HL-60 (cell line): ENCODE data around the gene SH3RF3.

Experiments
- DNase-seq, 2 experiments: peaks; one replicate each; pipeline ENCODE4 v3.0.0-alpha.2; 2010 to 2020; ENCODE audit warnings: low read depth in 1 of 2, low spot score in 1 of 2
- H3K27ac ChIP-seq: fragments of 250-450 bp; sonication (Bioruptor Pico); replicated peaks from 2 replicates; pipeline ENCODE4 v1.5.1; 2020; ENCODE audit warnings: mild to moderate bottlenecking, moderate library complexity
- H3K27me3 ChIP-seq: fragments of 250-450 bp; sonication (Bioruptor Pico); 2 replicates; pipeline ENCODE4 v1.5.1; 2021; ENCODE audit warnings: mild to moderate bottlenecking, moderate library complexity; ENCODE audit not compliant: insufficient read depth, poor library complexity, severe bottlenecking
- H3K4me3 ChIP-seq: replicated peaks from 2 replicates; pipeline ENCODE4 v1.5.1; 2011; ENCODE audit warnings: mild to moderate bottlenecking, control low read depth, low read length; ENCODE audit not compliant: insufficient read depth
- CTCF ChIP-seq: IDR thresholded peaks from one replicate; pipeline ENCODE4 v1.5.1; 2011; ENCODE audit warnings: low read length, control low read depth, inconsistent platforms; ENCODE audit not compliant: insufficient read depth
- GABPA ChIP-seq: IDR thresholded peaks from 2 replicates; pipeline ENCODE4 v1.6.1; 2012; ENCODE audit warnings: low read depth
- POLR2AphosphoS5 ChIP-seq: IDR thresholded peaks from 2 replicates; pipeline ENCODE4 v1.6.1; 2012; ENCODE audit warnings: low read depth
- SPI1 ChIP-seq: IDR thresholded peaks from 2 replicates; pipeline ENCODE4 v1.6.1; 2012; ENCODE audit warnings: low read depth, mild to moderate bottlenecking, borderline replicate concordance
- TF ChIP-seq, protein P1 (sequence below): IDR thresholded peaks from 2 replicates; pipeline ENCODE4 v1.6.1; 2012; ENCODE audit warnings: low read depth; ENCODE audit not compliant: insufficient replicate concordance

The SH3RF3 gene

DNA sequence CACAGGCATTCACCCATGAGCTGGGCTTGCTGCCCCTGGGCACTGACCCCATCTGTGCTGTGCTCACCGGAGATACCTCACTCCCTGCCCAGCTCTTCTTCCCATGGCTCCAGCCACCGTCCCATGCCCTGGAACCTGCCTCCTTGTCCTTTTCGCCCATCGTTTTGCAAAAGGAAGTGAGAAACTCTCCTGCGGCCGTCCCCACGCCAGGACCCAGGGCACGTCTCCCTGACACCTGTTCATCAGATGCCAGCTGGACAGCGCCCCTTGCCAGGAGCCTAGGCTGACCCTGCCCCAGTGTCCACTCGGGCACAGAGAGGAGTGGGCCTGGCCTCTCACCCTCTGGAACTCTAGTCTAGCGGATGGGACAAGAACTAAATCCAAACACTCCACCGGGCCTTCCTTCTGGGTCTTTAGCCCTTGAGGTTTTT, 246.1 kb downstream of the SH3RF3 start:
- Histone ChIP-seq H3K27me3 (no peaks in the 10 kb centered on the region), H3K27ac (no peak overlapping the region), H3K4me3 (no peak overlapping the region)
- DNase-seq = no peak
- TF ChIP-seq POLR2AphosphoS5 = no peak
- no peak for TF ChIP-seq SPI1
- TF ChIP-seq GABPA = no peak
- TF ChIP-seq CTCF = no peak
- TF ChIP-seq, protein P1, sequence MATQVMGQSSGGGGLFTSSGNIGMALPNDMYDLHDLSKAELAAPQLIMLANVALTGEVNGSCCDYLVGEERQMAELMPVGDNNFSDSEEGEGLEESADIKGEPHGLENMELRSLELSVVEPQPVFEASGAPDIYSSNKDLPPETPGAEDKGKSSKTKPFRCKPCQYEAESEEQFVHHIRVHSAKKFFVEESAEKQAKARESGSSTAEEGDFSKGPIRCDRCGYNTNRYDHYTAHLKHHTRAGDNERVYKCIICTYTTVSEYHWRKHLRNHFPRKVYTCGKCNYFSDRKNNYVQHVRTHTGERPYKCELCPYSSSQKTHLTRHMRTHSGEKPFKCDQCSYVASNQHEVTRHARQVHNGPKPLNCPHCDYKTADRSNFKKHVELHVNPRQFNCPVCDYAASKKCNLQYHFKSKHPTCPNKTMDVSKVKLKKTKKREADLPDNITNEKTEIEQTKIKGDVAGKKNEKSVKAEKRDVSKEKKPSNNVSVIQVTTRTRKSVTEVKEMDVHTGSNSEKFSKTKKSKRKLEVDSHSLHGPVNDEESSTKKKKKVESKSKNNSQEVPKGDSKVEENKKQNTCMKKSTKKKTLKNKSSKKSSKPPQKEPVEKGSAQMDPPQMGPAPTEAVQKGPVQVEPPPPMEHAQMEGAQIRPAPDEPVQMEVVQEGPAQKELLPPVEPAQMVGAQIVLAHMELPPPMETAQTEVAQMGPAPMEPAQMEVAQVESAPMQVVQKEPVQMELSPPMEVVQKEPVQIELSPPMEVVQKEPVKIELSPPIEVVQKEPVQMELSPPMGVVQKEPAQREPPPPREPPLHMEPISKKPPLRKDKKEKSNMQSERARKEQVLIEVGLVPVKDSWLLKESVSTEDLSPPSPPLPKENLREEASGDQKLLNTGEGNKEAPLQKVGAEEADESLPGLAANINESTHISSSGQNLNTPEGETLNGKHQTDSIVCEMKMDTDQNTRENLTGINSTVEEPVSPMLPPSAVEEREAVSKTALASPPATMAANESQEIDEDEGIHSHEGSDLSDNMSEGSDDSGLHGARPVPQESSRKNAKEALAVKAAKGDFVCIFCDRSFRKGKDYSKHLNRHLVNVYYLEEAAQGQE = no peak

DNA sequence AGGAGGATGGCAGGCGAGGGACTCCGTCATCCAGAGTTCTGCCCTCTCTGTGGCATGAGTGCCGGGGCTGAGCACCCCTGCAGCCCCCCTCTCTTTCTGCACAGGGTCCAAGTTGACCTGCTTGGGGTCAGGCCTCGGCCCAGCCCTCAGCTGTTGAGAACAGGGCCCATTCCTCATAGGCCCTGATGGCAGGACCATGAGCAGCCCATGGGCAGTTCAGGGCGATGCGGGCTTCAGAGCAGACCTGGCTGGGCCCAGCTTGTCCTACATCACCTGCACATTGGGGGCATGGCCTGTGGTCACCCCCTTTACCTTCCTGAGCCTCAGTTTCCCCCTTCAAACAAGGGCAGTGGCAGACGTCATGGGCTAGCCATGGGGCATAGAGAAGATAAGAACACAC, 246.7 kb downstream of the SH3RF3 start:
- TF ChIP-seq, protein P1 = no peak
- no peak for TF ChIP-seq CTCF
- no peak for DNase-seq
- Histone ChIP-seq H3K27ac (no peak overlapping the region), H3K27me3 (no peaks in the 10 kb centered on the region), H3K4me3 (no peak overlapping the region)

GRCh38 chr2:109376115-109376514, 247.1 kb downstream of the SH3RF3 start:
- Histone ChIP-seq H3K27ac (no peak overlapping the region), H3K27me3 (no peaks in the 10 kb centered on the region), H3K4me3 (no peak overlapping the region)
- TF ChIP-seq, protein P1 = no peak
- no peak for TF ChIP-seq POLR2AphosphoS5
- TF ChIP-seq GABPA = no peak
- no peak for TF ChIP-seq SPI1
- no peak for TF ChIP-seq CTCF
- no peak for DNase-seq
